GM11168 (cell line): ENCODE data around the gene SEC31B.

Source experiments
- in situ Hi-C: fragments of 300-500 bp; cut with MboI; formaldehyde crosslinking; loops from one replicate; pipeline ENCODE4 v1.12.0; 2022; ENCODE audit warnings: low sequenced_read_pairs; ENCODE audit not compliant: unreplicated experiment

The SEC31B gene

DNA sequence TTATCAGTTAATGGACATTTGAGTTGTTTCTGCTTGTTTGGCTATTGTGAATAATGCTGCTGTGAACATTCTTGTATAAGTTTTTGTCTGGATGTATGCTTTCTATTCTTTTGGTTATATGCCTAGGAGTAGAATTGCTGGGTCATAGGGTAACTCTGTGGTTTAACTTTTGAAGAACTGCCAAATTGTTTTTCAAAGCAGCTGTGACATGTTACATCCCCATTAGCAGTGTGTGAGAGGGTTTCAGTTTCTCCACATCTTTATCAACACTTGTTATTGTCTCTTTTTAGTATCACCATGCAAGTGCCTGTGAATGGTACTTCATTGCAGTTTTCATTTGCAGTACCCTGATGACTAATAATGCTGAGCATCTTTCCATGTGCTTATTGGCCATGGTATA, 12.1 kb upstream of the SEC31B start:
- in situ Hi-C loops: no loop called here

DNA sequence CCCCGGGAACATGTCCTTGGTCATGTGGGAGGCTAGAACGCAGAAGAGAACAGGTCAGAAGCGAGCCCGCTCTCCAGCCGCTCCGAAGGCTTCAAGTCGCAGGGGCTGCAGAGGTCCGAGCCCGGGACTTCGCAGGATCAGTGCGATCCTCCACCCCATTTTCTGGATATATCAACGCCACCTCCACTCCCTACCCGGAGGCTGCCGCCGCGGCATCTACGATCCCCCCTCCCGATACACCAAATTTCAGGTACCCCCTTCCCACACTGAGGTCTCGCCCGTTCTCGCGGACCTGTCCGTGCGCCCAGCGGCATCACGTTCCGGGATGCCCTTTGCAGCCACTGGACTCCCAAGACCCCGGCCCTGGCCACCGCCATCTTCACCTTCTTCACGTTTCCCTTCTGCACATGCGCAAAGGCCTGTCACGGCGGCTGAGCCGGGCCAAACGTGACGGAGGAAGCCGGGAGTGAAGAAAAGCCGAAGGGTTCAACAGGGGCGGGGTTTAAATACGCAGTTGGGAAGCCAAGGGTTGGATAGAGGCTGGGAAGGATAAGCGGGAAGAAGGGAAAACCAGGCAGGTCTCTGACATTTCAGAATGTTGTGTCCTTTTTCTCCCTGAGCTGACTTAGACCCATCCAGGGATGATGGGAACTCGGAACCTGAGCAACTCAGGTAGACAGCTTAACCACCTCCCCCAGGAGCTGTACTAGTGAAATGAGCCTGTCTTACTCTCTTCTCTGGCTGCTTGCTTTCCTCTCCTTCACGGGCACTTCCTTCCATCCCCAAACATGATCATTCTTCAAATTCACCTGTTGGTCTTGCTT, 10.0 kb upstream of the SEC31B start, which contains the start of gene NDUFB8:
Gene NDUFB8, minus strand, starts transcription at position 397 of the 824 bp plus-strand sequence. Its CDS starts 20 bp downstream, at position 377.
- in situ Hi-C loops: no loop called here

DNA sequence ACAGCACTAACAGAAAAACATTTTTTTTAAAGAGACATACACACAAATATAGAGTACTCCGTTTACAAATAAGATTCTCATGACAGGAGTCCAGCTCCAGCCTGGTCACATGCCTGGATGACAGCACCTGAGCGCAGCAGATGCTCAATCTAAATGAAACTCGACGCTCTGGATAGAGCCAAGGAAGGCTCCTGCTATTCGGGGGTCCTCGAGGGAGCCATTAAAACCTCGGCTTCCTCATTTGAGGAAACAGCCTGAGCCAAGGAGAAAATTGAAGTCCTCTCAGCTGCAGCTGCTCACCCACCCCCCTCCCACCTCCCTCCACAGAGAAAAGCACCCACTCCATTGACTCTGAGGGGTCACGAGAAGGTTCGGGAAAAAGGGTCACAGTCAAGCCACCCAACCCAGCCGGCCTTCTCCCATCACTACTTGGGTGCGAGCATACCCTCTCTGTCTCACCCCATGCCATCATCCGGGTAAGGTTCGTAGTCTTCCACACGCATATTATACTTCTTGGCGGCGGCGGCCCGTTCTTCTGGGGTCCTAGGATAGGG, 9.3 kb upstream of the SEC31B start:
- in situ Hi-C loops: no loop called here

GRCh38 chr10:100528123-100528886, 8.6 kb upstream of the SEC31B start:
- in situ Hi-C loops: no loop called here

- in situ Hi-C loops: loop anchor here (25.0 kb wide), 1 partner anchor 187 kb away; the partner anchor contains the start of genes PKD2L1 and SCD
These were observed 5.0 kb upstream of the SEC31B start for GRCh38 chr10:100524638-100525037.

- in situ Hi-C loops: loop anchor here (25.0 kb wide), 1 partner anchor 187 kb away; the partner anchor contains the start of genes PKD2L1 and SCD
These were observed 4.5 kb upstream of the SEC31B start for GRCh38 chr10:100524206-100524605.

GRCh38 chr10:100522945-100523344, 3.3 kb upstream of the SEC31B start:
- in situ Hi-C loops: loop anchor here (25.0 kb wide), 1 partner anchor 186 kb away; the partner anchor contains the start of genes PKD2L1 and SCD

DNA sequence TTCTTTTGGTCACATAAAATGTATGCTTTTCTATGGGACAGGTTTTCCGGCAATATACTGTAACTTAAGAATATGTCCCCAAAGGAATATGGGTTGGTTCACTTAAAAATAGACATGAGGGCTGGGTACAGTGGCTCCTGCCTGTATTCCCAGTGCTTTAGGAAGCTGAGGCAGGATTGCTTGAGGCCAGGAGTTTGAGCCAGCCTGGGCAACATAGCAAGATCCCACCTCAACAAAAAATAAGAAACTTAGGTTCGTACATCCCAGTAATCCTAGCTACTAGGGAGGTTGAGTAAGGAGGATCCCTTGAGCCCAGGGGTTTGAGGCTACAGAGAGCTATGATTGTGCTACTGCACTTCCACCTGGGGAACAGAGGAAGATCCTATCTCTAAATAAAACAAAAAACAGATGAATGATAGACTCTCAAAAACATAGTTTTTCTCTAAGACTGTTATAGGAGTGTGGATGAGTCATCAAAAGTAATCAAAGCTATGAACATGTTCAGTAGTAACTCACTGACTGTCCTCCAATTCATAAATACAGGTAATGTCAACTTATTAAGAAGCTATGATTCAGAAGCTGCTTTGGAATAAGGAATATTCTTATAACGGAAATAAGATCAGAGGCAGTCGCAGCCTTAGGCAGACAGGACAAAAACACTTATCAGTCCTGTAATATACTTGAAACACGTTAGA, 2.6 kb upstream of the SEC31B start:
- in situ Hi-C loops: loop anchor here (25.0 kb wide), 1 partner anchor 185 kb away; the partner anchor contains the start of genes PKD2L1 and SCD

GRCh38 chr10:100520811-100521210, 1.1 kb upstream of the SEC31B start:
- in situ Hi-C loops: loop anchor here (25.0 kb wide), 1 partner anchor 184 kb away; the partner anchor contains the start of genes PKD2L1 and SCD

- in situ Hi-C loops: loop anchor here (25.0 kb wide), 1 partner anchor 182 kb away; the partner anchor contains the start of genes PKD2L1 and SCD
These were observed 860 bp downstream of the SEC31B start for GRCh38 chr10:100518761-100519241.

DNA sequence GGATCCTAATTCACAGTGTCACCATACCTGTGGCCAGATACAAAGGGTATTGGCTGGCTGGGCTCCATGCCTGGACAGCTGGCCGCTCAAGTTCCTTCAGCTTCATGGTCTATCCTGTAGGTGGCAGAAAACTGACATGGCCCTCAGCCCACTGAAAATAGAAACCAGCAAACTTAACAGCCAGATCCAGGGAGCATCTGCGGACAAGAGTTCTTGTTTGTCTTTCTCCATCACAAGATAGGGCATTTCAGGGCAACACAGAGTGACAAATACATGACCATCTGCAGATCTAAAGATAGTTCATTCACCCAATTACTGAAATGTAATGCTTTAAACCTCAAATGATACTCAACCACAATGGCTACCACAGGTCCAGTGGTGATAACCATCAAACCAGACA, 2.8 kb downstream of the SEC31B start:
- in situ Hi-C loops: loop anchor here (25.0 kb wide), 1 partner anchor 180 kb away; the partner anchor contains the start of genes PKD2L1 and SCD

DNA sequence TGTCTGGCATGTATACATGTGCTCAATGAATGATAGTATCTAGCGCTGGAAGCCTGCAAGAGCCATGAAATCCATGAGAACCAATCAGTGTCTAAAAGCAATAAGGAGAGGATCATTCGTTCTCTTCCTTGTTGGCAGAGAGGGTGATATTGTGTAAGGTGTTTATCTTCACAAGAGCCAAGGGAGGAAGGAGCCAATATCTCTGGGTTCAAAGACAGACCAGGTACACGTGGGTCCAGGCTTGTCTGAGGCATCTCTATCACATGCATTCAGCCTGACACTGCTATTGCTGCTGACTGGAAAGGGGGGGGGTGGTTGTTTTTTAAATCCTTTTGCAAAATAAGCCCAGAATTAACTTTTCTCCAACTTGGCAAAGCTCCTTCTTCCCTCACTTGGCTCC, 4.0 kb downstream of the SEC31B start:
- in situ Hi-C loops: loop anchor here (25.0 kb wide), 1 partner anchor 178 kb away; the partner anchor contains the start of genes PKD2L1 and SCD

DNA sequence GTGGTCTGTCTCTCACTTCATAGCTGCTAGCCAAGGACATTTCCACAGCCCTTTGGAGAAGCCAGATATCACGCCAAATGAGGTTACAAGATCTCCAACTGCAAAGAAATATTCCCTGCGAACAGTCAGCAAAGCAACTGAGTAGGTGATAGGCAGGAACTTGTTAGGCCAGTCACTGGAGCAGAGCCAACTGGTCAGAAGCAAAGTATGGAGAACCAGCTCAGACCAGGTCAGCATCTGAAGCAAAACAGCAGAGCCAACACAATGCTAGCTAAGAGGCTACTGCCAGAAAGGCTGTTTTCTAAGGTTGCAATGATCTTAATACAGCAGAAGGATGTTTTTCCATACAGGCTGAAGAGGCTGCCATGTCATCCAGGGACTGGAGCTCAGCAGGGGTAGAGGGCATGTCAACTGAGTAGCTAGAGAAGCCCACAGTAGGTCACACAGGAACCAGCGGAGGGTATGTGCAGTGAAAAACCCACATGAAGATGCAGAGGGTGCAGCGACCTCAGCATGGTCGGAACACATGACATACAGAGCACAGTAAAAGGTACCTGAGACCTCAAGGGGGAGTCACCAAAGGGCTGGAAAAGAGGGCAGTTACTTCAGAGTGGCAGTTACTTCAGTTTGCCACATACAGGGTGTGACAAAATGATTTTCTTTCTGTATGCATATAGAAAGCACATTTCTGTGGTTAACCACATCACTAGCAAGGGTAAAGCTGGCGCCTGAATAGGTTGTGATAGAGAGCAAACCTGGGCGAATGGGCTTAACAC, 8.9 kb downstream of the SEC31B start:
- in situ Hi-C loops: loop anchor here (25.0 kb wide), 1 partner anchor 173 kb away; the partner anchor contains the start of genes PKD2L1 and SCD

DNA sequence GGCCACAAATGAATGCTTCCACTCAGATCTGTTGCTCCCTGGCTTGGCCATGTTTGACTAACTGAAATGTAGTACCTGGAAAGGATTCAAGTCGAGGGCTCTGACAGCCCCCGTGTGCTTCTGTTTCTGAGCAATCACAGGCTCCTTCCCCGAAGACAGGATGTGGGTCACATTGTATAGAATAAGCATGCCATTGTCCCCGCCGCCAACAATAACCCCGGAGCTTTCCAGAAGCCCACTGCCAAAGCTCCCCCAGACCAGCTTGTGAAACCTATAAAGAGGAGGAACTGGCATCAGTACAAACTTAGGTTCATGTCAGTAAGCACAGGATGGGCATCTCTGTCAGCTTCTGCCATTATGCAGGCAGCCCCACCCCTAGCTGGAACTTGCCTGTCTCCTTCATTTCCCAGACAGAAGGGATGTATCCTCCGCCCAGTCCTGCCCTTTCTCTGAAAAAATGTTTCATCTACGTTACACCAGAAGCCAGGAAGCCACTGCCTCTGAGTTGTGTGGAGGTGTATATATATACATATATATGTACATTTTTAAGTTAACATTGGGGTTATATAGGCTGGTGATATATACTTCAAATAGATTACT, 10.3 kb downstream of the SEC31B start:
- in situ Hi-C loops: loop anchor here (25.0 kb wide), 1 partner anchor 172 kb away; the partner anchor contains the start of genes PKD2L1 and SCD

DNA sequence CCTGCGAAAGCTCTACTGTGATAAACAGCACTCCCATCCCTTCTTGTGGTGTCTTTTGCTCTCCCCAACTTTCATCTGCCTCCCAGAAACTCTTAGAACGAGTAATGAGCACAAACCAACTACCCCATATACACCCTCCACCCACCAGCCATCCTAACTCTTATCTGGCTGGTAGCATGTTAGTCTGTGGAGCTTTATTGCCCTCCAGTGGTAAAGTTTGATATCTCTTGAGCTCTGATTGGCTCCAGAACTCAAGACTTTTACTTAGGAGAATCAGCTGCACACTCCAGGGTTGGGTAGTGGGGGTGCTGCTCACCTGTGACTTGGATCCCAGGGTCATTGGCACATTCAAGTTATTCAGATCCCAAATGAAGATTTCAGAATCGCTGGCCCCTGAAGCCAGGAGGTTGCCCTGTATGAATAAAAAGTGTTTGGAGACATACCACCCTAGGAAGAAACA, 10.9 kb downstream of the SEC31B start:
- in situ Hi-C loops: loop anchor here (25.0 kb wide), 1 partner anchor 171 kb away; the partner anchor contains the start of genes PKD2L1 and SCD

- in situ Hi-C loops: loop anchor here (25.0 kb wide), 1 partner anchor 171 kb away; the partner anchor contains the start of genes PKD2L1 and SCD
These were observed 11.4 kb downstream of the SEC31B start for GRCh38 chr10:100508266-100508665.

DNA sequence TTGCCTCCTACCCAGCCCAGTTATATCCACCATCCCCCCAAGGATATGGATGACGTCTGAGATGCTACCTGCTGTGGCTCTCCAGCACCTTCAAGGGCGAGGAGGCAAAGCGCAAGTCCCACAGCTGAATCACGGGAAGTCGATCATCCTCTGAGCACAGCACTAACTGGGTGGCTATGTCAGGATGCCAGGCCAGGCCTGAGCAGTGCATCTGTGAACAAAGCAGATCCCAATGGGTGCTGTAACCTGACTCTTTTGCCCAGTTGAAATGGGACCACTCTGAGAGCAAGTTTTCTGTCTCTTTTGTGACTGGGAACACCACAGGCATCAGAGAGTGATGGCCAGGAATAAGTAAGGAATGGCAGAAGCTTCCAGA, 12.3 kb downstream of the SEC31B start:
- in situ Hi-C loops: loop anchor here (25.0 kb wide), 1 partner anchor 170 kb away; the partner anchor contains the start of genes PKD2L1 and SCD
